CD4-positive, alpha-beta T cell (primary cell): Measurements from ENCODE around the gene THEMIS. TPM values are rescaled to one million over a fixed set of nuclear protein-coding genes. Genes with fewer than 3 reads are reported as not detected.

ENCODE experiments used
- ATAC-seq: fragments of 200-7000 bp; cut with Tn5 transposase; one replicate; pipeline ENCODE4 v1.10.0; 2022; ENCODE audit warnings: mild to moderate bottlenecking; ENCODE audit not compliant: poor library complexity
- CTCF ChIA-PET: fragments of 350-600 bp; sonication (Branson Sonifier 250); formaldehyde crosslinking; loops from one replicate; lab custom pipeline; 2021; ENCODE audit warnings: antibody characterized with exemption, inconsistent platforms; lab: Charles Lee
- POLR2A ChIA-PET: fragments of 350-600 bp; sonication (Branson Sonifier 250); formaldehyde crosslinking; loops from one replicate; lab custom pipeline; 2021; ENCODE audit warnings: antibody characterized with exemption, inconsistent platforms; lab: Charles Lee
- DNase-seq, 14 experiments: peaks; one replicate each; pipeline ENCODE4 v3.0.0-alpha.2; 2013 to 2020; ENCODE audit warnings: mixed read lengths in 2 of 14
- H3K27ac ChIP-seq, 2 donors: one replicate each; pipeline versions ENCODE4 v1.5.1 to v1.7.0; 2013; ENCODE audit warnings: low read length in 2 of 2, low read depth in 1 of 2, mild to moderate bottlenecking in 1 of 2
- H3K27me3 ChIP-seq, 2 experiments: 1 replicate in 1 of 2; 2 replicates in 1 of 2; pipeline versions ENCODE4 v1.6.1 to v1.7.0; 2013; ENCODE audit warnings: low read length in 2 of 2, control low read depth in 1 of 2, mild to moderate bottlenecking in 1 of 2, moderate library complexity in 1 of 2; ENCODE audit not compliant: insufficient read depth in 2 of 2, control insufficient read depth in 1 of 2
- H3K36me3 ChIP-seq: one replicate; pipeline ENCODE4 v1.6.1; 2013; ENCODE audit warnings: low read length, control low read depth; ENCODE audit not compliant: insufficient read depth
- H3K4me1 ChIP-seq: one replicate; pipeline ENCODE4 v1.6.1; 2013; ENCODE audit warnings: low read length, control low read depth; ENCODE audit not compliant: insufficient read depth
- H3K4me3 ChIP-seq: one replicate; pipeline ENCODE4 v1.5.1; 2013; ENCODE audit warnings: mild to moderate bottlenecking, low read length, moderate library complexity
- H3K9me3 ChIP-seq, 2 experiments: 1 replicate in 1 of 2; 2 replicates in 1 of 2; pipeline versions ENCODE4 v1.6.1 to v1.7.0; 2013; ENCODE audit warnings: low read length in 2 of 2, mild to moderate bottlenecking in 2 of 2, control low read depth in 1 of 2, moderate library complexity in 1 of 2; ENCODE audit not compliant: control insufficient read depth in 1 of 2, insufficient read depth in 1 of 2
- H3K27ac Mint-ChIP-seq: one replicate; pipeline ENCODE4 v1.8.0; 2020; ENCODE audit warnings: mixed read lengths
- H3K27me3 Mint-ChIP-seq: one replicate; pipeline ENCODE4 v1.8.0; 2021; ENCODE audit warnings: mixed read lengths
- H3K36me3 Mint-ChIP-seq: one replicate; pipeline ENCODE4 v1.8.0; 2021; ENCODE audit warnings: low read depth, mixed read lengths
- H3K4me1 Mint-ChIP-seq: one replicate; pipeline ENCODE4 v1.8.0; 2021; ENCODE audit warnings: low read depth, mixed read lengths
- H3K4me3 Mint-ChIP-seq: one replicate; pipeline ENCODE4 v1.8.0; 2020; ENCODE audit warnings: mild to moderate bottlenecking, mixed read lengths
- H3K9me3 Mint-ChIP-seq: one replicate; pipeline ENCODE4 v1.8.0; 2020; ENCODE audit warnings: mixed read lengths
- intact Hi-C, 2 experiments: fragments of 100-400 bp; cut with DNase I in 1 of 2; cut with micrococcal nuclease in 1 of 2; formaldehyde crosslinking; loops; one replicate each; pipeline versions ENCODE4 v1.15.1 to v1.9.0; 2023 to 2025; cut with DNase I, micrococcal nuclease
- total RNA-seq, 174 experiments: library from RNA in 2 of 174; stranded (reverse) in 2 of 174; gene quantifications; one replicate each; pipeline ENCODE4 v1.2.3 and lab custom pipeline; 2021 to 2026
- TF ChIP-seq, protein P1 (sequence below): fragments of 200-600 bp; IDR thresholded peaks from one replicate; pipeline ENCODE4 v1.8.0; 2022; ENCODE audit warnings: antibody characterized with exemption, mild to moderate bottlenecking

THEMIS gene
- total RNA-seq, 2 experiments from 2014 or later = 25.0 to 25.3 TPM

GRCh38 chr6:127934956-127935355 lies 34.1 kb upstream of the THEMIS start:
- peaks cover 7% of the 10 kb centered on the region in 2 experiments for H3K9me3 ChIP-seq
- Mint-ChIP-seq H3K36me3 (peaks cover 10% of the 10 kb centered on the region), H3K4me3 (peak overlapping the region; percentile 72), H3K4me1 (peaks cover 65% of the 10 kb centered on the region), H3K27me3 (no peaks in the 10 kb centered on the region), H3K9me3 (peaks cover 7% of the 10 kb centered on the region), H3K27ac (peak overlapping the region; percentile 90)
- TF ChIP-seq, protein P1, sequence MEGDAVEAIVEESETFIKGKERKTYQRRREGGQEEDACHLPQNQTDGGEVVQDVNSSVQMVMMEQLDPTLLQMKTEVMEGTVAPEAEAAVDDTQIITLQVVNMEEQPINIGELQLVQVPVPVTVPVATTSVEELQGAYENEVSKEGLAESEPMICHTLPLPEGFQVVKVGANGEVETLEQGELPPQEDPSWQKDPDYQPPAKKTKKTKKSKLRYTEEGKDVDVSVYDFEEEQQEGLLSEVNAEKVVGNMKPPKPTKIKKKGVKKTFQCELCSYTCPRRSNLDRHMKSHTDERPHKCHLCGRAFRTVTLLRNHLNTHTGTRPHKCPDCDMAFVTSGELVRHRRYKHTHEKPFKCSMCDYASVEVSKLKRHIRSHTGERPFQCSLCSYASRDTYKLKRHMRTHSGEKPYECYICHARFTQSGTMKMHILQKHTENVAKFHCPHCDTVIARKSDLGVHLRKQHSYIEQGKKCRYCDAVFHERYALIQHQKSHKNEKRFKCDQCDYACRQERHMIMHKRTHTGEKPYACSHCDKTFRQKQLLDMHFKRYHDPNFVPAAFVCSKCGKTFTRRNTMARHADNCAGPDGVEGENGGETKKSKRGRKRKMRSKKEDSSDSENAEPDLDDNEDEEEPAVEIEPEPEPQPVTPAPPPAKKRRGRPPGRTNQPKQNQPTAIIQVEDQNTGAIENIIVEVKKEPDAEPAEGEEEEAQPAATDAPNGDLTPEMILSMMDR = no peak
- H3K4me3 ChIP-seq = peak overlapping the region; percentile 9
- intact Hi-C loops = loop anchor here in 1 of 2 experiments (1.0 to 5.0 kb wide), 4 partner anchors 16 to 37 kb away; partner anchors contain the start of gene THEMIS
- ChIA-PET POLR2A (interaction anchor here (0.8 to 3.8 kb wide), 20 partner anchors 9 to 143 kb away, joined by 3 to 61 read pairs (median 6); partner anchors contain the start of gene THEMIS), CTCF (interaction anchor here (1.1 to 1.7 kb wide), 6 partner anchors 12 to 99 kb away, joined by 3 to 4 read pairs (median 3); no protein-coding TSS in a partner anchor)
- H3K27ac ChIP-seq = peak overlapping the region; percentile 54 to 66
- no peak for DNase-seq
- peaks cover 15% of the 10 kb centered on the region for H3K4me1 ChIP-seq
- no peaks in the 10 kb centered on the region for H3K36me3 ChIP-seq
- no peaks in the 10 kb centered on the region for H3K27me3 ChIP-seq
- no peak for ATAC-seq

DNA sequence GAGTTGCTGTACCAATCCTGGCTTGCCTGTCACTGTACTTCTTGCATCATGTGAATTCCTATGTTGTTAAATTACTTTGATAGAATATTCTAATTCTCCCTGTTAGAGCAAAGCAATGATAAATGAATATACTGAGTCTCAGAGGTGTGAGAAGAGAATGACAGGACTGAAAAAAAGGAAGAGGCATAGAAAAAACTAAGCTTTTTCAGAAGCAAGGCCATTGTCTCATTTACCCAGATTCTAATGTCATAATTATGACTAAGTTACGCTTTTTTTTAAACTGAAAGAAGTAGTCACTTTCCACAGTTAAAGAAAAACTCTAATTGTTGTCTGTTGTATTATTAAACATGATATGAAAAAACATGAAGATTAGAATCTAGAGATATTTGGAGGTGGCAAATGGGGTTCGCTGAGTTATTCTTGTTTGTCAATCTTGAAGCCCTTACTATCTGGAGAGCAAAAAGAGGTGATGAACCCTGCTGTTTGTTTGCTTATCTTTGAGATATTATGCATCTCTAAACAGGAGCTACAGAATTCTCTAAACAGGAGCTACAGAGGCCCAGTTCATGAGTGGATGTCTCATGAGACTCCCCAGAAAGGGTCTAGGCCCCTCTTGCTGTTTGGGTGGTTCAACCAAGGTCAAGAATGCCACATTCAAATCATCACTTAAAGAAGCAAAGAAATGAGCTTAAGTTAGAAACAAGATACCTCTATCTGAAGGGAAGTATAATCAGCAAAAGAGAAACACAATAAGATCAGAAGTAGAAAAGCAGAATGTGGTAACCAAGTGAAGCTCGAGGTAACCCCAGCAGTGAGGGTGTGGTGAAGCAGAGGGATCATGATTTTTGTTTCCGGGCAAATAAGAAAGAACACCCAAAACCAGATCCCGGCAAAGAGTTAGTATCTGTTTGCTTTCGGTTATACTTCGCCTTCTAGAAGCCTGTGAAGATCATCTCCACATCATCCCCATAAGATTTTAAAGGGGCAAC lies 33.3 kb upstream of the THEMIS start:
- H3K27ac Mint-ChIP-seq = peak overlapping the region; percentile 90
- ATAC-seq (peak; percentile 93), DNase-seq (peak in 12 of 14 experiments; percentile 18 to 86 (median 44))
- CTCF ChIA-PET = interaction anchor here (0.7 to 1.7 kb wide), 8 partner anchors 11 to 99 kb away, joined by 3 to 4 read pairs (median 3); no protein-coding TSS in a partner anchor
- POLR2A ChIA-PET = interaction anchor here (0.7 to 3.8 kb wide), 22 partner anchors 10 to 142 kb away, joined by 3 to 61 read pairs (median 5); partner anchors contain the start of gene THEMIS
- no peaks in the 10 kb centered on the region for H3K27me3 ChIP-seq
- H3K9me3 Mint-ChIP-seq = peaks cover 7% of the 10 kb centered on the region
- H3K4me3 ChIP-seq = peak overlapping the region; percentile 9
- peak overlapping the region; percentile 54 to 66 for H3K27ac ChIP-seq
- H3K27me3 Mint-ChIP-seq = no peaks in the 10 kb centered on the region
- H3K4me3 Mint-ChIP-seq = peak overlapping the region; percentile 72
- peaks cover 15% of the 10 kb centered on the region for H3K4me1 ChIP-seq
- TF ChIP-seq, protein P1 = no peak
- H3K4me1 Mint-ChIP-seq = peaks cover 57% of the 10 kb centered on the region
- no peaks in the 10 kb centered on the region for H3K36me3 ChIP-seq
- intact Hi-C loops = loop anchor here in 1 of 2 experiments (1.0 to 2.0 kb wide), 2 partner anchors 15 to 17 kb away; no protein-coding TSS in a partner anchor
- H3K9me3 ChIP-seq = peaks cover 7% of the 10 kb centered on the region in 2 experiments
- peaks cover 14% of the 10 kb centered on the region for H3K36me3 Mint-ChIP-seq

GRCh38 chr6:127933137-127933536 lies 32.3 kb upstream of the THEMIS start:
- Mint-ChIP-seq H3K27me3 (no peaks in the 10 kb centered on the region), H3K4me1 (peaks cover 47% of the 10 kb centered on the region), H3K36me3 (peaks cover 21% of the 10 kb centered on the region), H3K4me3 (no peak overlapping the region), H3K27ac (peak overlapping the region; percentile 90), H3K9me3 (peaks cover 12% of the 10 kb centered on the region)
- no peak for ATAC-seq
- intact Hi-C loops = no loop called here
- TF ChIP-seq, protein P1 = no peak
- peaks cover 15% of the 10 kb centered on the region for H3K4me1 ChIP-seq
- no peaks in the 10 kb centered on the region for H3K27me3 ChIP-seq
- H3K36me3 ChIP-seq = no peaks in the 10 kb centered on the region
- H3K4me3 ChIP-seq = no peak overlapping the region
- H3K9me3 ChIP-seq = peaks cover 7% of the 10 kb centered on the region in 2 experiments
- POLR2A ChIA-PET = interaction anchor here (1.1 kb wide), 1 partner anchor 29 kb away, joined by 3 read pairs; no protein-coding TSS in a partner anchor
- H3K27ac ChIP-seq = peak overlapping the region in 1 of 2 donors; percentile 44
- CTCF ChIA-PET = no interaction called here
- no peak for DNase-seq
